HCT116 (cell line): ENCODE measurements around the gene MEIS1.

Experiments used
- CTCF ChIP-seq, 3 experiments: fragments of 200-600 bp in 1 of 3; sonication (generic) in 1 of 3; IDR thresholded peaks in 2 of 3; conservative IDR thresholded peaks in 1 of 3; 2 replicates each; pipeline ENCODE4 v1.5.1; 2012 to 2017; ENCODE audit warnings: low read depth in 2 of 3, low read length in 2 of 3, antibody characterized with exemption in 1 of 3, borderline replicate concordance in 1 of 3, control low read depth in 1 of 3, mild to moderate bottlenecking in 1 of 3, mixed read lengths in 1 of 3, mixed run types in 1 of 3, moderate library complexity in 1 of 3; ENCODE audit not compliant: insufficient read depth in 1 of 3
- EZH2phosphoT487 ChIP-seq: fragments of 200-600 bp; IDR thresholded peaks from 2 replicates; pipeline ENCODE4 v1.6.1; 2018; ENCODE audit warnings: antibody characterized with exemption, borderline replicate concordance
- MAX ChIP-seq: IDR thresholded peaks from 2 replicates; pipeline ENCODE4 v1.6.1; 2012
- POLR2A ChIP-seq: IDR thresholded peaks from 2 replicates; pipeline ENCODE4 v1.7.0; 2011; ENCODE audit warnings: borderline replicate concordance; ENCODE audit not compliant: insufficient read depth, insufficient read length; ENCODE audit errors: extremely low read depth
- POLR2AphosphoS5 ChIP-seq: IDR thresholded peaks from 2 replicates; pipeline ENCODE4 v1.6.1; 2011; ENCODE audit warnings: mild to moderate bottlenecking, low read depth, low read length, moderate library complexity
- YY1 ChIP-seq: IDR thresholded peaks from 2 replicates; pipeline ENCODE4 v1.6.1; 2011; ENCODE audit warnings: low read length, low read depth, moderate library complexity, mild to moderate bottlenecking; ENCODE audit not compliant: insufficient replicate concordance; ENCODE audit errors: extremely low read depth

GRCh38 chr2:66525606-66526005 is 90.7 kb downstream of the MEIS1 start:
- TF ChIP-seq POLR2A (no peak), EZH2phosphoT487 (no peak), CTCF (IDR thresholded peaks at IDR 0.05 in 2 of 3, conservative IDR thresholded peaks at IDR 0.05 in 1 of 3; ENCODE audit: borderline replicate concordance in 1 of 3, insufficient read depth in 1 of 3, low read depth in 2 of 3, low read length in 2 of 3) (no peak), YY1 (no peak), POLR2AphosphoS5 (no peak), MAX (no peak)
